ENCODE measurements around the gene MASP1. TPM values are rescaled to one million over a fixed set of nuclear protein-coding genes. Genes with fewer than 3 reads are reported as not detected.

MASP1 gene
- total and polyA plus RNA-seq, 11 donors, result 84.1 to 245 (median 154) TPM

GRCh38 chr3:187280644-187281043 is 10.9 kb downstream of the MASP1 start:
- TF ChIP-seq POLR2A (IDR thresholded peaks at IDR 0.05), result no peak
- TF ChIP-seq, protein P1, sequence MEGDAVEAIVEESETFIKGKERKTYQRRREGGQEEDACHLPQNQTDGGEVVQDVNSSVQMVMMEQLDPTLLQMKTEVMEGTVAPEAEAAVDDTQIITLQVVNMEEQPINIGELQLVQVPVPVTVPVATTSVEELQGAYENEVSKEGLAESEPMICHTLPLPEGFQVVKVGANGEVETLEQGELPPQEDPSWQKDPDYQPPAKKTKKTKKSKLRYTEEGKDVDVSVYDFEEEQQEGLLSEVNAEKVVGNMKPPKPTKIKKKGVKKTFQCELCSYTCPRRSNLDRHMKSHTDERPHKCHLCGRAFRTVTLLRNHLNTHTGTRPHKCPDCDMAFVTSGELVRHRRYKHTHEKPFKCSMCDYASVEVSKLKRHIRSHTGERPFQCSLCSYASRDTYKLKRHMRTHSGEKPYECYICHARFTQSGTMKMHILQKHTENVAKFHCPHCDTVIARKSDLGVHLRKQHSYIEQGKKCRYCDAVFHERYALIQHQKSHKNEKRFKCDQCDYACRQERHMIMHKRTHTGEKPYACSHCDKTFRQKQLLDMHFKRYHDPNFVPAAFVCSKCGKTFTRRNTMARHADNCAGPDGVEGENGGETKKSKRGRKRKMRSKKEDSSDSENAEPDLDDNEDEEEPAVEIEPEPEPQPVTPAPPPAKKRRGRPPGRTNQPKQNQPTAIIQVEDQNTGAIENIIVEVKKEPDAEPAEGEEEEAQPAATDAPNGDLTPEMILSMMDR (IDR thresholded peaks at IDR 0.05), result no peak
- Histone ChIP-seq H3K36me3 (peaks cover 0 to 45% (median 5%) of the 10 kb centered on the region in 9 donors), H3K4me1 (peaks cover 0 to 12% (median 0%) of the 10 kb centered on the region in 12 donors), H3K9me3 (no peaks in the 10 kb centered on the region), H3K27me3 (no peaks in the 10 kb centered on the region), H3K27ac (no peak overlapping the region), H3K4me3 (no peak overlapping the region)
- intact Hi-C loops (cut with DNase I), result no loop called here
- 62 to 81% (median 74%) methylated on average over 1 of the region's 1 CpG for WGBS, 4 donors
- DNase-seq, result no peak
- ATAC-seq, result no peak

GRCh38 chr3:187277129-187277462 is 14.4 kb downstream of the MASP1 start:
- ATAC-seq (no peak), DNase-seq (no peak)
- H3K4me1 ChIP-seq, result peaks cover 0 to 12% (median 0%) of the 10 kb centered on the region in 12 donors
- H3K4me3 ChIP-seq, result no peak overlapping the region
- WGBS, 4 donors, result 67 to 86% (median 69%) methylated on average over 1 of the region's 1 CpG
- TF ChIP-seq POLR2A (IDR thresholded peaks at IDR 0.05), result no peak
- TF ChIP-seq, protein P1 (IDR thresholded peaks at IDR 0.05), result no peak
- intact Hi-C loops (cut with DNase I), result no loop called here
- H3K36me3 ChIP-seq, result peaks cover 0 to 20% (median 0%) of the 10 kb centered on the region in 9 donors
- H3K9me3 ChIP-seq, result no peaks in the 10 kb centered on the region
- no peak overlapping the region for H3K27ac ChIP-seq
- no peaks in the 10 kb centered on the region for H3K27me3 ChIP-seq

DNA sequence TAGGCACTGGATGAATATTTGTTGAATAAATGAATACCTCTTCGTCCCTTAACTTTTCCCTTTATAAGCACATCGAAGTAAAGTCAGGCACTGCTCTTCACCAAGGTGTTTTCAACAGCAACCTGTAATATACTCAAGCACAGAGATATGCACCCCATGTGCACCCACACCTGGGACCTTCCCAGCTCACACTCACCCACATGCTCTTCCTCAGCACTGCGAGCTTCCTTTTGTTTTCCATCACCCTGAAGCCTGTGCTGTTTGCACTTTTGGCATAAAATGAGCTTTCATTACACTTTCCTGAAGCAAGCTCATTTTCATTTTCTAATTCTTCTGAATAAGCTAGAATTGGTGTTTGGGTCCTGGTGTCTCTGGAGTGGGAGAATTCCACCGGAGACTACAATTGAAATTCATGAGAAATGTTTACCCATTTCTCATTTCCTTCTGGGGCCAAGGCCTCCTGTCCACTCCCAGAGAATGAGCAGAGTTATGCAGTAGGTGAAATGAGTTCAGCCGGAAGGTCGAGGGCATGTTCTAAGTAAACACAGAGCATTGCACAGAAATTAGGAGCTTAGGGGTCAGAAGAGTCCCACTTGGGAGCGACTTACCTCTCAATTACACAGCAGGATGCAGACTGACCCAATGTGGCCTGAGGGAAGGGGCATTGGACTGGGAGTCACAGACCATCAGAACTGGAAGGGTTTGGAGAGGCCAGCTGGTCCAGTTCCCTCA is 15.0 kb downstream of the MASP1 start:
- peaks cover 0 to 12% (median 0%) of the 10 kb centered on the region in 12 donors for H3K4me1 ChIP-seq
- intact Hi-C loops (cut with DNase I), result no loop called here
- ATAC-seq (no peak), DNase-seq (no peak)
- 60 to 79% (median 73%) methylated on average over 7 of the region's 7 CpGs for WGBS, 4 donors
- no peaks in the 10 kb centered on the region for H3K9me3 ChIP-seq
- H3K36me3 ChIP-seq, result peaks cover 0 to 20% (median 0%) of the 10 kb centered on the region in 9 donors
- H3K27ac ChIP-seq, result no peak overlapping the region
- H3K27me3 ChIP-seq, result no peaks in the 10 kb centered on the region
- TF ChIP-seq POLR2A (IDR thresholded peaks at IDR 0.05), result no peak
- TF ChIP-seq, protein P1 (IDR thresholded peaks at IDR 0.05), result no peak
- H3K4me3 ChIP-seq, result no peak overlapping the region

- WGBS, 4 donors, result 56 to 78% (median 64%) methylated on average over 5 of the region's 5 CpGs
- intact Hi-C loops (cut with DNase I), result no loop called here
Observed at GRCh38 chr3:187274977-187275338, 16.6 kb downstream of the MASP1 start.

More at GRCh38 chr3:187274977-187275338, 16.6 kb downstream of the MASP1 start:
- Histone ChIP-seq H3K9me3 (peaks cover 0 to 4% (median 0%) of the 10 kb centered on the region in 12 donors), H3K27me3 (no peaks in the 10 kb centered on the region), H3K4me3 (no peak overlapping the region), H3K36me3 (peaks cover 0 to 24% (median 0%) of the 10 kb centered on the region in 9 donors), H3K4me1 (peaks cover 0 to 12% (median 0%) of the 10 kb centered on the region in 12 donors), H3K27ac (no peak overlapping the region)
- no peak for DNase-seq
- no peak for TF ChIP-seq POLR2A (IDR thresholded peaks at IDR 0.05)
- TF ChIP-seq, protein P1 (IDR thresholded peaks at IDR 0.05), result no peak
- ATAC-seq, result peak in 2 of 4 donors; percentile 13 to 18
